HK-2 (cell line): Measurements from ENCODE around the gene WNT3A.

Experiments used
- DNase-seq: peaks from one replicate; pipeline ENCODE4 v3.0.0-alpha.2; 2018; ENCODE audit not compliant: unreplicated experiment

WNT3A gene

GRCh38 chr1:228084325-228084724 lies 77.5 kb downstream of the WNT3A start:
- no peak for DNase-seq

- DNase-seq: no peak
Observed at GRCh38 chr1:228084797-228085196, 78.0 kb downstream of the WNT3A start.

GRCh38 chr1:228085287-228085951 lies 78.6 kb downstream of the WNT3A start:
- no peak for DNase-seq

- peak; percentile 81 for DNase-seq
Observed at GRCh38 chr1:228087771-228088251, 81.0 kb downstream of the WNT3A start.

- no peak for DNase-seq
Observed at GRCh38 chr1:228088586-228089498, 82.0 kb downstream of the WNT3A start.

GRCh38 chr1:228089519-228090380 lies 83.0 kb downstream of the WNT3A start:
- no peak for DNase-seq

GRCh38 chr1:228090613-228091081 lies 83.8 kb downstream of the WNT3A start:
- no peak for DNase-seq

- no peak for DNase-seq
Observed at GRCh38 chr1:228091084-228091483, 84.3 kb downstream of the WNT3A start.

GRCh38 chr1:228092342-228093049 lies 85.7 kb downstream of the WNT3A start:
- DNase-seq: no peak

GRCh38 chr1:228093050-228093906 lies 86.5 kb downstream of the WNT3A start:
- no peak for DNase-seq

GRCh38 chr1:228094432-228095016 lies 87.7 kb downstream of the WNT3A start:
- no peak for DNase-seq

- no peak for DNase-seq
Observed at GRCh38 chr1:228095161-228095560, 88.4 kb downstream of the WNT3A start.

- DNase-seq: peak; percentile 1
Observed at GRCh38 chr1:228095938-228096337, 89.1 kb downstream of the WNT3A start.

- no peak for DNase-seq
Observed at GRCh38 chr1:228096416-228097332, 89.9 kb downstream of the WNT3A start.

GRCh38 chr1:228097333-228098081 lies 90.7 kb downstream of the WNT3A start:
- DNase-seq: peak; percentile 8

GRCh38 chr1:228098323-228098931 lies 91.6 kb downstream of the WNT3A start:
- no peak for DNase-seq

- DNase-seq: no peak
Observed at GRCh38 chr1:228099331-228099732, 92.5 kb downstream of the WNT3A start.
